GM15510 (cell line): ENCODE data around the gene MELTF.

Source experiments
- POLR2A ChIP-seq: IDR thresholded peaks from 3 replicates; pipeline ENCODE4 v1.6.1; 2011; ENCODE audit warnings: borderline replicate concordance; ENCODE audit not compliant: insufficient read length; ENCODE audit errors: extremely low read depth

MELTF gene

DNA sequence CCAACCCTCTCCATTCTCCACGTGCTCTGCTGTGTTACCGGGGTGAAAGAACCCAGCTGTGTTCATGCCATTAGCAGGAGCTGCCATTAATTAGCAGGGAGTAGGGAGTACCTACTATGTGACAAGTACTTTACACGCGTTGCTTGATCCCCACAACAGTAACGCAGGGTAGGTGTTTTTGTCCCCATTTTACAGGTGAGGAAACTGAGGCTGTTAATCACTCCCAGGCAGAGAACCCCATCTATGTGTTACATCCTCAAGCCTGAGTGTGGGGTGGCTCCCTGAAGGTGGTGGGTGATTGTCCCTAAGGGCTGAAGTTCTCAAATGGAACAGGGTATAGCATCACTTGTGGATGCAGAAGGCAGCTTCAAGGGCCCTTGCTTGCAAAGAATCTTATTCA lies 22.8 kb downstream of the MELTF start:
- TF ChIP-seq POLR2A: no peak

DNA sequence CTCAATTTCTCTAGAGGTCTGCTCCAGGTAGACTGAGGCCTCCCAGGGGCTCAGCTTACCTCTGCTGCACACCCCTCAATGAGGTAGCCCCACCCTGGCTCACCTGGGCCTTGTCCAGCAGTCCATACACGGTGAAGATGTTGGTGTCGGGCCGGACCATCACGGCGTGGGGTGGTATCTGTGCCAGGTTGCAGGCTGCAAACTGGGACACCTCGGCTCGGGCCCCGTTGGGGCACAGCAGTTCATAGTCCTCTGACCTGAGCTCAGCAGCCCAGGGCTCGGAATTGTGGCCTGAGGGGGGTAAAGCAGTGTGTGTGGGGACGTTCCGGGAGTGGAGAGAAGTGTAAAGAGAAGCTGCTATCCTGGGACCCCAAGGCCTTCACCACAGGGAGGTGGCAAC lies 23.2 kb downstream of the MELTF start:
- no peak for TF ChIP-seq POLR2A

- TF ChIP-seq POLR2A: no peak
Measured at GRCh38 chr3:197003461-197004385, 25.9 kb downstream of the MELTF start.

- TF ChIP-seq POLR2A: peak; percentile 30
Measured at GRCh38 chr3:197002701-197003454, 26.7 kb downstream of the MELTF start.

DNA sequence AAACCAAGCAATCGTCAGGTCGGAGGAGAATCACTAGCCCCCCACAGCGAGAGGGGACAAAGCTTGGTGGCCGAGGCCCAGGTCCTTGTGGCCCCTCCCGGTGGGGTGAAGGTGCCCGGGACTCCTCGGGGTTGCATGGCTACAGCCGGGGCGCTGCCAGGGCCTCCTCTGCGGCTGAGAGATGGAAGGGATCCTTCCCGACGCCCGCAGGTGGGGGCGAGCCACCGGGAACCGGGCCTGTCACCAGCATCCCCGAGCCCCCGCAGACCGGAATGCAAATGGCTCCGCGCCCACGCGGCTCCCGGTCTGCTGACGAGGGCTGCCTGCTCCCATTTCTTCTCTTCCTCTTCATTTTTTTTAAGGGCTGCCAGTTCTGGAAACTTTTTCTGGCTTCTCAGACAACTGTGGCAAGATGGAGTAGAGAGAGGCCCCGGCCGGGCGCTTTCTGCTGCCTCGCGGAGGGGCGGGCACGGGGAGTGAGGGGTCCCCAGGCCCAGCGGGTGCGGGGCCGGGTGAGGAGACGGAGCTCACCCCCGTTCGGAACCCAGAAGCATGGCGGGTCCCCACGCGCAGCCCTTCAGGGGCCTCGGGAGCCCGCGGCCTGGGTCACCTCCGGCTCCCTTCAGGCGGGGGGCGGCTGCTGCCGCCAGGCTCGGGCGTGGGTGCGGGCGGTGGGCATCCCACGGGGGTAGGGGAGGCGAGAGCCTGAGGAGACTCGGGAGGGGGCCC lies 27.5 kb downstream of the MELTF start:
- TF ChIP-seq POLR2A: no peak

- TF ChIP-seq POLR2A: no peak
Measured at GRCh38 chr3:197001106-197001971, 28.3 kb downstream of the MELTF start.

- TF ChIP-seq POLR2A: no peak
Measured at GRCh38 chr3:197000211-197000610, 29.4 kb downstream of the MELTF start.

- no peak for TF ChIP-seq POLR2A
Measured at GRCh38 chr3:196998966-196999760, 30.5 kb downstream of the MELTF start.

DNA sequence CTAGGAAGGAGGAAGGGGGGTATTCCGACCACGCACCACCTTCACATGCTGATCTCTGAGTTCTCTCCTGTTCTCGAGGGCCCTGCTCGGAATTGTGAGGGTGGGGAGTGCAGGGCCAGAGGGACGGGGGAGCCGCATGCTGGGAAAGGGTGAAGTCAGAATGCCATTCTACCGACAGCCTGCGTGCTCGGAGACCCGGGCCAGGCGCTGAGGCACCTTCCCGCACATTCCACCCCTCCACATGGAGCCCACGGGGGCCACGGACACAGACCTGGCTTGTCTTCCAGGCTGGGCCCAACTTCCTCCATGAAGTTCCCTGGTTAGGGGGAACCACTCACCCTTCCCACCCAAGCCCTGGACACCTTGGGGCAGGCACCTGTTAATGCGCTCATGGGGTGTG lies 32.3 kb downstream of the MELTF start:
- TF ChIP-seq POLR2A: no peak

GRCh38 chr3:196996454-196997265 lies 33.0 kb downstream of the MELTF start:
- no peak for TF ChIP-seq POLR2A

GRCh38 chr3:196995646-196996355 lies 33.8 kb downstream of the MELTF start:
- TF ChIP-seq POLR2A: no peak

DNA sequence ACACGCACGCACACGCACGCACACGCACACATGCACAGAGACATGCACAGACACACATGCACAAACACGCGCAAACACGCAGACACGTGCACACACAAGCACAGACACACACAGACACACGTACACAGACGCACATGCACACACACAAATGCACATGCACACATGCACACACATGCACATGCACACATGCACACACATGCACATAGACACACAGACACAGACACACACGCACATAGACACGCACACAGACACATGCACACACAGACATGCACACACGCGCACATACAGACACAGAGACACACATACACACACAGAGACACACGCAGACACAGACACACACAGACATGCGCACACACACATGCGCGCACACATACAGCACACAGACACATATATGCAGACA lies 34.6 kb downstream of the MELTF start:
- TF ChIP-seq POLR2A: no peak
